K562 (cell line): ENCODE results near the gene RACK1. TPM values are rescaled to one million over a fixed set of nuclear protein-coding genes. Genes with fewer than 3 reads are reported as not detected.

Experiments used
- ELF1 ChIP-seq: fragments of 200-800 bp; sonication (Bioruptor generic); IDR thresholded peaks from 2 replicates; pipeline ENCODE4 v1.6.1; 2016; ENCODE audit warnings: missing genetic modification characterization, missing compliant biosample characterization
- GTF2A2 ChIP-seq: IDR thresholded peaks from 2 replicates; pipeline ENCODE4 v1.6.1; 2016; ENCODE audit warnings: mild to moderate bottlenecking, missing genetic modification characterization, missing compliant biosample characterization
- MGA ChIP-seq: fragments of 450-650 bp; IDR thresholded peaks from 2 replicates; pipeline ENCODE4 v1.6.1; 2016; ENCODE audit warnings: mild to moderate bottlenecking, moderate library complexity
- NFATC3 ChIP-seq: fragments of 450-650 bp; IDR thresholded peaks from 2 replicates; pipeline ENCODE4 v1.6.1; 2017; ENCODE audit warnings: mild to moderate bottlenecking
- NFE2 ChIP-seq: IDR thresholded peaks from 2 replicates; pipeline ENCODE4 v1.6.1; 2014; ENCODE audit warnings: antibody characterized with exemption, low read depth
- POU5F1 ChIP-seq: fragments of 150-350 bp; IDR thresholded peaks from 2 replicates; pipeline ENCODE4 v1.6.1; 2014; ENCODE audit warnings: borderline replicate concordance, low read length, low read depth, mild to moderate bottlenecking; ENCODE audit not compliant: partially characterized antibody
- RAD21 ChIP-seq, 2 experiments: fragments of 250-450 bp in 1 of 2; fragments of 450-650 bp in 1 of 2; sonication (Bioruptor Pico) in 1 of 2; formaldehyde crosslinking in 1 of 2; IDR thresholded peaks in 1 of 2; conservative IDR thresholded peaks in 1 of 2; 2 replicates each; pipeline versions ENCODE4 v1.4.0 to v1.8.0; 2020 to 2022; ENCODE audit warnings: mild to moderate bottlenecking in 2 of 2, moderate library complexity in 1 of 2
- TRIM25 ChIP-seq: fragments of 450-650 bp; IDR thresholded peaks from 2 replicates; pipeline ENCODE4 v1.7.0; 2016; ENCODE audit warnings: borderline replicate concordance
- UBTF ChIP-seq, 2 experiments: IDR thresholded peaks; 2 replicates each; pipeline ENCODE4 v1.6.1; 2012; ENCODE audit warnings: improper control_type of control experiment in 2 of 2, low read depth in 2 of 2, low read length in 2 of 2, borderline replicate concordance in 1 of 2
- ZNF431 ChIP-seq: sonication (generic); formaldehyde crosslinking; IDR thresholded peaks from 2 replicates; pipeline ENCODE4 v1.8.0; 2022; ENCODE audit warnings: mild to moderate bottlenecking, missing genetic modification reagents
- polyA plus RNA-seq, 8 experiments: library from polyadenylated mRNA; depleted of rRNA in 4 of 8; stranded (reverse) in 5 of 8; unstranded in 3 of 8; fragments of >200 nt; fragmentation: Nextera tagmentation in 2 of 8; fragmentation: Illumina TruSeq in 1 of 8; extraction: Ambion mirVana in 2 of 8; extraction: Trizol in 1 of 8; gene quantifications; 2 replicates each; pipeline versions ENCODE4 v1.2.1 to v1.2.3, GENCODE V29; 2011 to 2014; ENCODE audit warnings: inconsistent platforms in 1 of 8, missing spikeins in 1 of 8
- total RNA-seq, 7 experiments: library from RNA; depleted of rRNA in 6 of 7; stranded (reverse); fragments of >200 nt in 6 of 7; fragmentation: Illumina TruSeq in 2 of 7; extraction: Trizol in 2 of 7; gene quantifications; 2 replicates each; pipeline versions ENCODE4 v1.2.1 to v1.2.3, GENCODE V29; 2011 to 2021; ENCODE audit warnings: low replicate concordance in 1 of 7

The RACK1 gene
- total and polyA plus RNA-seq, 9 of the 15 experiments (the other 6 are each of a cell fraction or from before 2014, with no cell fraction given): 2,303 to 5,311 (median 3,833) TPM

- TF ChIP-seq MGA (no peak), ZNF431 (CRISPR knock-in tag) (no peak), POU5F1 (no peak), NFE2 (no peak), RAD21 (CRISPR knock-in tag; conservative IDR thresholded peaks at IDR 0.05 in 1 of 2, IDR thresholded peaks at IDR 0.05 in 1 of 2) (no peak), UBTF (IDR thresholded peaks at IDR 0.05; ENCODE audit: borderline replicate concordance in 1 of 2, low read depth in 2 of 2, low read length in 2 of 2) (no peak), GTF2A2 (tag) (no peak), NFATC3 (no peak), ELF1 (tag) (no peak), TRIM25 (no peak)
Measured at GRCh38 chr5:181280251-181280762, 36.6 kb upstream of the RACK1 start (continued).
